Epithelial cell of esophagus (primary cell): ENCODE measurements around the gene EAF2.

Source experiments
- DNase-seq: peaks from one replicate; pipeline ENCODE4 v3.0.0; 2010; ENCODE audit warnings: low read depth
- H3K4me3 ChIP-seq: 2 replicates; pipeline ENCODE4 v1.5.1; 2011; ENCODE audit warnings: mild to moderate bottlenecking, low read length, control low read depth
- TF ChIP-seq, protein P1 (sequence below): IDR thresholded peaks from 2 replicates; pipeline ENCODE4 v1.5.1; 2011; ENCODE audit warnings: low read depth, mild to moderate bottlenecking, low read length, control low read depth, inconsistent platforms; ENCODE audit not compliant: insufficient read depth; ENCODE audit errors: missing control alignments

The EAF2 gene

DNA sequence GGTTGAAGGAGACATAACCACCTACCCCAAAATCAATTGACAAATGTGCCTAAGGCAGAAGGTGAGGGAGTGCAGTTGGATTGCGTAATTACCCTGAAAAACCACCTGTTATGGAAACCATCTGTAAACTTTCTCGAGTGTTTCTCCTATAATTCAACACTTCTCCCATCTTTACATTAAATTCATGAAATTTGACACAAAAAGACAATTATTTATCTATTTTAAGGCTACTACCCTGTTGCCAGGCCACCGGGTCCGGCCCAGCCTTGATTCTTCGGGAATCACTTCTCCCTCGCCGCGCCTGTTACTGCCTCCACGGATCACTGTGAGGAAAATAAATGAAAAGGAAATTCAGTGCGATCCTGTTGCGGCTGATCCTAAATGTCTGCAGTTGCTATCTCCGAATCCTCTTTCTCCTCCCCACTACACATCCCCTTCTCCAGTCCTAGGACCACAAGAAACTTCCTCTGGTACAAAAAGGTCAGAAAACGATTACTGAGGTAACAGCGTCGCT, 795 bp upstream of the EAF2 start:
- H3K4me3 ChIP-seq = peak overlapping the region; percentile 86
- TF ChIP-seq, protein P1, sequence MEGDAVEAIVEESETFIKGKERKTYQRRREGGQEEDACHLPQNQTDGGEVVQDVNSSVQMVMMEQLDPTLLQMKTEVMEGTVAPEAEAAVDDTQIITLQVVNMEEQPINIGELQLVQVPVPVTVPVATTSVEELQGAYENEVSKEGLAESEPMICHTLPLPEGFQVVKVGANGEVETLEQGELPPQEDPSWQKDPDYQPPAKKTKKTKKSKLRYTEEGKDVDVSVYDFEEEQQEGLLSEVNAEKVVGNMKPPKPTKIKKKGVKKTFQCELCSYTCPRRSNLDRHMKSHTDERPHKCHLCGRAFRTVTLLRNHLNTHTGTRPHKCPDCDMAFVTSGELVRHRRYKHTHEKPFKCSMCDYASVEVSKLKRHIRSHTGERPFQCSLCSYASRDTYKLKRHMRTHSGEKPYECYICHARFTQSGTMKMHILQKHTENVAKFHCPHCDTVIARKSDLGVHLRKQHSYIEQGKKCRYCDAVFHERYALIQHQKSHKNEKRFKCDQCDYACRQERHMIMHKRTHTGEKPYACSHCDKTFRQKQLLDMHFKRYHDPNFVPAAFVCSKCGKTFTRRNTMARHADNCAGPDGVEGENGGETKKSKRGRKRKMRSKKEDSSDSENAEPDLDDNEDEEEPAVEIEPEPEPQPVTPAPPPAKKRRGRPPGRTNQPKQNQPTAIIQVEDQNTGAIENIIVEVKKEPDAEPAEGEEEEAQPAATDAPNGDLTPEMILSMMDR = no peak
- DNase-seq = peak; percentile 51

DNA sequence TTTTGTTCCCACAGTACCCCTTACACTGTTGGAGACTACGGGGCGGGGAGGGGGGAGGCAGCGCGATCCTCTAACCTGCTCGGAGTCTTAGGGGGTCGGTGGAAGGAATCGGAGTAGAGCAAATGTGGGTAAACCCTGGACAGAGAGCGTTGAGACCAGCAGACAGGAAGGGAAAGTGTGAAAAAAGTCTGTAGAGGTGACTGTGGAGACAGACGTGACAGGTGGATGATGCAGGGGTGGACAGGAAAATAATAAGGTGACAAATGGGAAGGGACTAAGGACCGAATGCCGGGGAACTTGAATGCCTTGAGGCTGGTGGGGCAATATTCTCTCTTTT, 424 bp downstream of the EAF2 start:
- DNase-seq = peak; percentile 8
- TF ChIP-seq, protein P1 = no peak
- H3K4me3 ChIP-seq = peak overlapping the region; percentile 86

DNA sequence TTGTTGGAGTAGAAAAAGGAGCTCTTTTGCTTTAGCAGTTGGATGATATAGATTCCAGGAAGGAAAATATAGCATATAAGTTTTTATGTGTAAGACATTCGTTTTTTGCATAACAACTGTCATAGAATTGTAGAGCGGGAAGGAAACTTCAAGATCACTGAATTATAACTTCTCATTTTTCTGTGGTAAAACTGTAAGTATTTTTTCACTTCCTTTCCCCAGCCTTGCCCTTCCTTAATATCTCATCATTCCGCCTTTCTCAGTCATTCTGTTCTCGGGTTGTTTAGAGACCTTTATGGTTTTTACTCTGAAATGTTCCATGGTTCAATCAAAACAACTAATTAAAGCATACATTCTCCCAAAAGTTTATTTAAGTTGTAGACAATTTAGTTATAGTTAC, 1.1 kb downstream of the EAF2 start:
- TF ChIP-seq, protein P1 = no peak
- no peak for DNase-seq
- H3K4me3 ChIP-seq = no peak overlapping the region

DNA sequence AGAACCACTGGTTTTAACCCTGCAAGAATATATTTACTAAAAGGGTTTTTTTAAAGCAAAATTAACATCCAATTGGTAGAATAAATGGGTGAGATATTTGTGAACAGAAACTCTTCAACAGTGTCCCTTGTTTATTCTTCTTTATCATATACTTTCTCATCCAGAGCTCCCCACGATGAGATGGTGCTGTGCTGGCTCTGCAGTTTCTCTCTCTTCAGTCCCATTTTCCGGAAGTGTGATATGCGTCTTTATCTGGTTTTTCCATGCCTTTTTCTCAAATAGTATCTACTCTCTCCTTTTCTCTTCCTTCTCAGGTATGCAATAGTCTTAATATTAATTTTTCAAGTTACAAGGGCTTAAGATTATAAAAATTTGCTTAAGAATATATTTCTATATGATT, 1.5 kb downstream of the EAF2 start:
- DNase-seq = no peak
- TF ChIP-seq, protein P1 = no peak
- H3K4me3 ChIP-seq = no peak overlapping the region

DNA sequence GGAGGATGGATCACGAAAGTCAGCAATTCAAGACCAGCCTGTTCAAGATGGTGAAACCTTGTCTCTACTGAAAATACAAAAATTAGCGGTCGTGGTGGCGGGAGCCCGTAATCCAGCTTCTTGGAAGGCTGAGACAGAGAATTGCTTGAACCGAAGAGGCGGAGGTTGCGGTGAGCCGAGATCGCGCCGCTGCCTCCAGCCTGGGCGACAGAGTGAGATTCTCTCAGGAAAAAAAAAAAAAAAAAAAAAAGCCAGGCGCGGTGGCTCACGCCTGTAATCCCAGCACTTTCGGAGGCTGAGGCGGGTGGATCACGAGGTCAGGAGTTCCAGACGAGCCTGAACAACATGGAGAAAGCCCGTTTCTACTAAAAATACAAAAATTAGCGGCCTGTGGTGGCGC, 5.0 kb downstream of the EAF2 start:
- no peak overlapping the region for H3K4me3 ChIP-seq
- no peak for DNase-seq
- TF ChIP-seq, protein P1 = no peak

DNA sequence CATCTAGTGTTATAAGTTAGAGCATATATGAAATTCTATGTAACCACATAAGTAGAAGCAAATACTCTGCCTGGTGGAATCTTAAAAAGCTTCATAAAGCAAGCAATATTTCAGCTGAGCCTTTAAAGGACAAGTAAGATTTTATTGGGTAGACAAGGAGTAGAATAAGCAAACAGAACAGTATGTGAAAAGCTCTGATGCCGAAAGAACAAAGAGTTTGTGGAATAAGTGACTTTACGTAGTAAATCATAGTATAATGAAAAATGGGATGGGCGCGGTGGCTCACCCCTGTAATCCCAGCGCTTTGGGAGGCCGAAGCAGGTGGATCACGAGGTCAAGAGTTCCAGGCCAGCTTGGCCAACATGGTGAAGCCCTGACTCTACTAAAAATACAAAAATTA, 9.9 kb downstream of the EAF2 start:
- no peak overlapping the region for H3K4me3 ChIP-seq
- TF ChIP-seq, protein P1 = no peak
- no peak for DNase-seq

DNA sequence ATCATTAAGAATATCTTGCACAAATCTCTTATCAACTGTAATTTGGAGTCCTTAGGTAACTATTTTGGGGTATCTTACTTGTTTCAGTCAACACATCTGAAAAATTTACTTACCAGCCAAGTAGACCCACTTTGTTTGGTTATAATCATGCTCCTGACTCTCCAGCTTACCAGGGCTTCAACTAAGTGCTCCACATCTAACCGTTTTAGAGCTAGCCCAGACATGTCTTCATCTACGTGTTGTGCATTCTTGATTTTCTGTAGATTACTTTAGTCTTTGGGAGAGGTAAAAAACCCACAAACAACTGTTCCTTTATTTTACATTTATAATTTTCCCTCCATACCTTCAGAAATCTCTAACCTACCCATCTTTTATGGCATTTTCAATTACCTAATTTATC, 17.2 kb downstream of the EAF2 start:
- no peak overlapping the region for H3K4me3 ChIP-seq
- TF ChIP-seq, protein P1 = no peak
- DNase-seq = peak; percentile 64
